AG04449 (cell line): Measurements from ENCODE around the gene PPP6R1.

Experiments used
- CTCF ChIA-PET: fragments of 350-600 bp; formaldehyde crosslinking; extraction: SDS; loops from one replicate; lab custom pipeline; 2021; ENCODE audit warnings: antibody characterized with exemption; lab: Yijun Ruan, JAX
- POLR2A ChIA-PET: fragments of 400-600, 350-600 bp; formaldehyde crosslinking; extraction: SDS; loops from one replicate; lab custom pipeline; 2020; ENCODE audit warnings: antibody characterized with exemption, inconsistent platforms; lab: Yijun Ruan, JAX
- DNase-seq: peaks from one replicate; pipeline ENCODE4 v3.0.0-alpha.2; 2010; ENCODE audit warnings: low read depth, low spot score
- H3K4me3 ChIP-seq: 2 replicates; pipeline ENCODE4 v1.5.1; 2011; ENCODE audit warnings: low read depth, mild to moderate bottlenecking, control low read depth, low read length
- CTCF ChIP-seq: IDR thresholded peaks from one replicate; pipeline ENCODE4 v1.5.1; 2011; ENCODE audit warnings: mild to moderate bottlenecking, moderate library complexity, low read length, control low read depth, inconsistent platforms; ENCODE audit not compliant: insufficient read depth; ENCODE audit errors: missing control alignments

Gene PPP6R1

GRCh38 chr19:55304980-55305379 lies 46.2 kb upstream of the PPP6R1 start:
- POLR2A ChIA-PET = no interaction called here
- no peak for TF ChIP-seq CTCF
- CTCF ChIA-PET = interaction anchor here (6.6 to 6.8 kb wide), 2 partner anchors 13 to 14 kb away, joined by 127 to 135 read pairs; partner anchors contain the start of gene TMEM150B
- H3K4me3 ChIP-seq = no peak overlapping the region
- DNase-seq = no peak

- no peak for TF ChIP-seq CTCF
- ChIA-PET POLR2A (no interaction called here), CTCF (interaction anchor here (3.0 to 6.8 kb wide), 4 partner anchors 13 to 84 kb away, joined by 14 to 135 read pairs (median 80); partner anchors contain the start of gene TMEM150B)
- DNase-seq = no peak
- no peak overlapping the region for H3K4me3 ChIP-seq
Measured at GRCh38 chr19:55304279-55304978, 45.6 kb upstream of the PPP6R1 start.

GRCh38 chr19:55303477-55303876 lies 44.7 kb upstream of the PPP6R1 start:
- ChIA-PET CTCF (interaction anchor here (0.8 to 6.8 kb wide), 18 partner anchors 12 to 188 kb away, joined by 3 to 135 read pairs (median 10); partner anchors contain the start of genes BRSK1, HSPBP1, KMT5C and TMEM150B), POLR2A (no interaction called here)
- H3K4me3 ChIP-seq = no peak overlapping the region
- no peak for DNase-seq
- no peak for TF ChIP-seq CTCF

- ChIA-PET CTCF (interaction anchor here (0.8 to 6.8 kb wide), 34 partner anchors 11 to 202 kb away, joined by 3 to 135 read pairs (median 6); partner anchors contain the start of genes BRSK1, HSPBP1, KMT5C and TMEM150B), POLR2A (interaction anchor here (0.5 to 1.1 kb wide), 3 partner anchors 37 to 105 kb away, joined by 3 to 4 read pairs (median 3); no protein-coding TSS in a partner anchor)
- no peak for TF ChIP-seq CTCF
- DNase-seq = no peak
- H3K4me3 ChIP-seq = no peak overlapping the region
Measured at GRCh38 chr19:55302318-55302703, 43.5 kb upstream of the PPP6R1 start.

GRCh38 chr19:55301459-55302317 lies 42.9 kb upstream of the PPP6R1 start:
- peak overlapping the region; percentile 23; the same call in 1 of the 2 replicates for H3K4me3 ChIP-seq
- ChIA-PET CTCF (interaction anchor here (0.6 to 6.8 kb wide), 50 partner anchors 8 to 1035 kb away, joined by 3 to 135 read pairs (median 4); partner anchors contain the start of genes BRSK1, DNAAF3, HSPBP1 and KMT5C), POLR2A (interaction anchor here (0.5 to 1.8 kb wide), 5 partner anchors 38 to 105 kb away, joined by 3 to 6 read pairs (median 3); no protein-coding TSS in a partner anchor)
- peak; percentile 77 for TF ChIP-seq CTCF
- no peak for DNase-seq
